LNCAP (cell line): ENCODE data around the gene RPUSD1.

Experiments
- TF ChIP-seq, protein P1 (sequence below): fragments of 450-650 bp; IDR thresholded peaks from 2 replicates; pipeline ENCODE4 v1.5.1; 2017; ENCODE audit warnings: mild to moderate bottlenecking

The RPUSD1 gene

DNA sequence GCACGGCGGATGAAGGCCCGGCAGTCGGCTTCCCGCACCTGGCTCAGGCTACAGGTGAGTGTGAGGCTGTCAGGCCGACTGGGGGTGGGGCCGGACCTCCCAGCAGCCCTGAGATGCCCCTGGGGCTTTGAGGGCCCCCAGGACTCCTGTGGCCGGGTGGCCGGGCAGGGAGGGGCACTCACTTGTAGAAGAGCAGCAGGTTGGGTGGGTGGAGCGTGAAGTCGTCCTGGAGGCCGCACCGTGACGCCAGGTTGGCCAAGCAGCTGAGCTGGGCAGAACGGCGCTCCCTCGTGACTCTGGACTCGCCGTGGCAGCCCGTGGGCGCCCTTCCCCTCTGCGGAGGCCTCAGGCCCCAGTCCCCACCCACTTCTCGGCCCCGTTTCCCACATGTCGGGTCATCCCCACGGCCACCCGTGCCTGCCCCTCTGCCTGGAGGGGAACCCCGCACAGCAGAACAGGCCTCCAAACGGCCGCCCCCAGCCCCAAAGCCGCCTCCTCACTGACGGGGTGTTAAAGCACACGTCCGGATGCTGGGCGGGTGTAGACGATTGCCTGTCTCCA, 12.9 kb downstream of the RPUSD1 start:
- TF ChIP-seq, protein P1, sequence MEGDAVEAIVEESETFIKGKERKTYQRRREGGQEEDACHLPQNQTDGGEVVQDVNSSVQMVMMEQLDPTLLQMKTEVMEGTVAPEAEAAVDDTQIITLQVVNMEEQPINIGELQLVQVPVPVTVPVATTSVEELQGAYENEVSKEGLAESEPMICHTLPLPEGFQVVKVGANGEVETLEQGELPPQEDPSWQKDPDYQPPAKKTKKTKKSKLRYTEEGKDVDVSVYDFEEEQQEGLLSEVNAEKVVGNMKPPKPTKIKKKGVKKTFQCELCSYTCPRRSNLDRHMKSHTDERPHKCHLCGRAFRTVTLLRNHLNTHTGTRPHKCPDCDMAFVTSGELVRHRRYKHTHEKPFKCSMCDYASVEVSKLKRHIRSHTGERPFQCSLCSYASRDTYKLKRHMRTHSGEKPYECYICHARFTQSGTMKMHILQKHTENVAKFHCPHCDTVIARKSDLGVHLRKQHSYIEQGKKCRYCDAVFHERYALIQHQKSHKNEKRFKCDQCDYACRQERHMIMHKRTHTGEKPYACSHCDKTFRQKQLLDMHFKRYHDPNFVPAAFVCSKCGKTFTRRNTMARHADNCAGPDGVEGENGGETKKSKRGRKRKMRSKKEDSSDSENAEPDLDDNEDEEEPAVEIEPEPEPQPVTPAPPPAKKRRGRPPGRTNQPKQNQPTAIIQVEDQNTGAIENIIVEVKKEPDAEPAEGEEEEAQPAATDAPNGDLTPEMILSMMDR = no peak

DNA sequence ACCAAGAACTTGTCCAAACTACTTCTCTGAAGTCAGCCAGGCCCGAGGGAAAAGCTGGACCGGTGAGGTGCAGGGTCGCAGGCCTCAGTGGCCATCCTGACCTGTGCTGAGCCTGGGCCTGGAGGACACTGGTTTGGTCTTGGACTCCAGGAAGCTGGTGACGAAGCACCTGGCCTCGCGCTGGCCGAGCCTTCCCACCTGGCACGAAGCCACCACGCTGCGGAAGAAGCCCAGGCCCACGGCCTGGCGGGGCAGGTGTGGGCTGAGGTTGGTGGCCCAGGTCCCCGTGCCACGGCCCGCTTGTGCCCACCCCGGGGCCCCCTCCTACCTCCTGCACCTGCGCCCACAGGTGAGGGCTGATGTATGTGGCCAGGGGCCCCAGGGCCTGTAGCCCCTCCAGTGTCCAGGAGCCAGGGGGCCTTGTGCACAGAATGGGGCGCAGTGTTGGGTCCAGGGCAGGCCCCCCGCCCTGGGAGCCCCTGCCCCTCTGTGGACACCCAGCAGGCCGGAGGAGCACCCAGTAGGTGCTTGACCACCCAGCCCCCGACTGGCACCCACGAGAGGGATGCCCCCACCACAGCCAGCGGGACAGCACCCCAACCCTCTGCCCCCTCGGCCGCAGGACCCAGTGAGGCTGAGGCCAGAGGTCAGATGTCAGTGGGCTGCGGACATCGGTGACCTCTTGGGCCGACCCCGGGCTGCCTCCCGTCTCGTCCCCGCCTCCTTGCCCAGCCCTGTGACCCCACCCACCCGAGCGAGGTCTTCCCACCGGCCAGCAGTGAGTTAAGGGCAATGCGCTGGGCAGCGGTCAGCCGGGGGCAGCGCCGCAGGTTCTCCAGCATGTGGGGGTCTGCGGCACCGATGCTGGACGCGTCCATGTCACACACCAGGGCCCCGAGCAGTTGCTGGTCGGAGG, 13.8 kb downstream of the RPUSD1 start:
- TF ChIP-seq, protein P1 = no peak

DNA sequence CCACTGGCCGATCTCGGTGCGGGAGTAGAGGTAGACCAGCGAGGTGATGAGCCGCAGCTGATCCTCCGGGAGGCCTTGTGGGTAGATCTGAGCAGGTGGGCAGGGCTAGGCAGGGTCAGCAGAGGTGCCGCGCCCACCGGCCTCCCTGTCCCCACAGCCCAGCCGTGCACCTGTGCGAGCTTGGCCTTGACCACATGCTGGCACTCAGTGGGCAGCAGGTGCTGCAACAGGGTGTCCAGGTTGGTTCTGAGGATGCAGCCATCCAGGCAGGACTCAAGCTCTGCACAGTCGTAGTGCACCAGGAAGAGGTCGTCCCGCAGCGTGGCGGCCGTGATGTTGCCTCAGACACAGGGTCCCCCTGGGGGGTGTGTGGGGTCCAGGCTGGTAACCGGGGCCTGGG, 15.2 kb downstream of the RPUSD1 start:
- TF ChIP-seq, protein P1 = no peak

DNA sequence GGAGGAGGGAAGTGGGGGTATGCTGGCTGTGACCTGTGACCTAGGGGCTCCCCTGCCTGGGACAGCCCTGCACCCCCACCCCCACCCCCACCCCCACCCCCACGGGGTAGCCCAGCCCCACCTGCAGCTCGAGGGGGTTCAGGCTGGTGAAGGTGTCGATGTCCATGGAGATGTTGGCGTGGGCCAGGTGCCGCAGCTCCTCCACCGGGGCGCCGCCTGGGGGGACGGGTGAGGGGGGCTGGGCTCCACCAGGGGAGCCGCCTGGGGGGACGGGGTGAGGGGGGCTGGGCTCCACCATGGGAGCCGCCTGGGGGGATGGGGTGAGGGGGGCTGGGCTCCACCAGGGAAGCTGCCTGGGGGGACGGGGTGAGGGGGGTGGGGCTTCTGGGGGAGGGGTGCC, 17.8 kb downstream of the RPUSD1 start:
- TF ChIP-seq, protein P1 = no peak

DNA sequence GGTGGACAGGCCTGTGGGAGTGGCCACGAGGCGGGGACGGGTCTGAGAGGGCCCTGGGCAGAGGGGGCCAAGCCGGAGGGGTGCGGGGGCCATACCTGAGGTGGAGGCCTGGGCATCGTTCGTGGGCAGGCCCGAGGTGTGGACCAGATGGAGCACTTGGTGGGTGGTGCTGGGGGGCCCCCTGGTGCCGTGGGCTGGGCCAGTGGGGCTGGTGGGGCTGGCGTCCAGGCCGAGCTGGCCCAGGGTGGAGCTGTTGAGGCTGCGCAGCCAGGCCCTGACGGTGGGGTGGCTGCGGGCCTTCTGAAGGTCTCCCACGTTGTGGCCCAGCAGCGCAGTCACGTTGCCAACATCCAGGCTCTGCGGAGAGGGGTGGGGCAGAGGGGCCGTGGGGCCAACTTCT, 18.2 kb downstream of the RPUSD1 start:
- TF ChIP-seq, protein P1 = no peak

DNA sequence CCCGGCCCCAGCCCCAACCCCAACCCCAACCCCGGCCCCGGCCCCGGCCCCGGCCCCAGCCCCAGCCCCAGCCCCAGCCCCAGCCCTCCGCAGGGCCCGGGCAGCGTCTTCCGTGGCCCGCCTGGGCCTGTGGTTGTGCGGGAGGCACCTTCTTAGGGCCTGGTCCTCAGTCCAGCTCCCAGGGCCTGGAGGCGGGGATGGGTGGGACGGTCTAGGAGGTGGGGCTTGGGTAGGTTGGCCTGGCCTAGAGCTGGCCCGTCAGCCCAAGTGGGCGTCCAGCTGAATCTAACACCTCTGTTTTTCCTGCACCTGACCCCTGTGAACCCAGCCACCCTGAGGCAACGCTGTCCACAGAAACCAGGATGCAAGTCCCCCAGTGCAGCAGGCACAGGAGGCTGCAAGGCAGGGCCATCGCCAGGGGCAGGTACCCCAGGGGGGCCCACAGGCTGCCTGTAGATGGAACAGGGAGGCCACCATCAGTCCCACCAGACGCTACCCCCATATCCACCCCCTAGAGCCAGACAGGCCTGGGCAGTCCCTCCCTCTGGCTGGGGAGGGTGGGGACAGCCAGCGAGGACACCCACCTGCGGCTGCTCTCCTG, 18.9 kb downstream of the RPUSD1 start:
- TF ChIP-seq, protein P1 = no peak

DNA sequence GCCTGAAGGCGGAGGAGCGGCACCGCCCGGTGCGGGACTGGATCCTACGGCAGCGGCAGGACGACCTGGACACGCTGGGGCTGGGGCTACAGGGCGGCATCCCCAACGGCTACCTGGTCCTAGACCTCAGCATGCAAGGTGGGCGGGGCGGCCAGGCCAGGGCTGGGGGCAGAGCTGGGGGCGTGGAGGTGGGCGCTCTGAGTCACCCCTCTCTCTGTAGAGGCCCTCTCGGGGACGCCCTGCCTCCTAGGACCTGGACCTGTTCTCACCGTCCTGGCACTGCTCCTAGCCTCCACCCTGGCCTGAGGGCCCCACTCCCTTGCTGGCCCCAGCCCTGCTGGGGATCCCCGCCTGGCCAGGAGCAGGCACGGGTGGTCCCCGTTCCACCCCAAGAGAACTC, 19.8 kb downstream of the RPUSD1 start:
- TF ChIP-seq, protein P1 = no peak
